Pons (tissue), 1 donor: ENCODE results near the gene AGAP1.

Experiments
- DNase-seq: peaks from one replicate; pipeline ENCODE4 v3.0.0-alpha.2; 2016; ENCODE audit warnings: low spot score

Gene AGAP1

GRCh38 chr2:235810846-235811245, 317.0 kb downstream of the AGAP1 start:
- DNase-seq: no peak

- DNase-seq: no peak
Measured at GRCh38 chr2:235811446-235812184, 317.8 kb downstream of the AGAP1 start.

- no peak for DNase-seq
Measured at GRCh38 chr2:235812185-235812665, 318.4 kb downstream of the AGAP1 start.

GRCh38 chr2:235813398-235813797, 319.6 kb downstream of the AGAP1 start:
- DNase-seq: no peak

GRCh38 chr2:235820571-235820970, 326.7 kb downstream of the AGAP1 start:
- DNase-seq: no peak

- DNase-seq: no peak
Measured at GRCh38 chr2:235824331-235824730, 330.5 kb downstream of the AGAP1 start.

GRCh38 chr2:235825946-235826345, 332.1 kb downstream of the AGAP1 start:
- no peak for DNase-seq

GRCh38 chr2:235826826-235827225, 333.0 kb downstream of the AGAP1 start:
- no peak for DNase-seq

- DNase-seq: no peak
Measured at GRCh38 chr2:235827585-235827992, 333.7 kb downstream of the AGAP1 start.

- DNase-seq: no peak
Measured at GRCh38 chr2:235829726-235830125, 335.9 kb downstream of the AGAP1 start.

GRCh38 chr2:235831755-235832154, 337.9 kb downstream of the AGAP1 start:
- no peak for DNase-seq

- no peak for DNase-seq
Measured at GRCh38 chr2:235832941-235833340, 339.1 kb downstream of the AGAP1 start.

- no peak for DNase-seq
Measured at GRCh38 chr2:235833971-235834620, 340.3 kb downstream of the AGAP1 start.

GRCh38 chr2:235834781-235835180, 340.9 kb downstream of the AGAP1 start:
- no peak for DNase-seq

GRCh38 chr2:235835810-235836209, 342.0 kb downstream of the AGAP1 start:
- DNase-seq: no peak

GRCh38 chr2:235836491-235836911, 342.7 kb downstream of the AGAP1 start:
- no peak for DNase-seq

GRCh38 chr2:235839226-235839625, 345.4 kb downstream of the AGAP1 start:
- no peak for DNase-seq

GRCh38 chr2:235839974-235840373, 346.1 kb downstream of the AGAP1 start:
- no peak for DNase-seq

- no peak for DNase-seq
Measured at GRCh38 chr2:235841863-235842262, 348.0 kb downstream of the AGAP1 start.

- DNase-seq: no peak
Measured at GRCh38 chr2:235842941-235843340, 349.1 kb downstream of the AGAP1 start.

GRCh38 chr2:235843591-235844395, 349.9 kb downstream of the AGAP1 start:
- no peak for DNase-seq

GRCh38 chr2:235844561-235844960, 350.7 kb downstream of the AGAP1 start:
- no peak for DNase-seq

- no peak for DNase-seq
Measured at GRCh38 chr2:235845245-235845644, 351.4 kb downstream of the AGAP1 start.
